Upper lobe of right lung (tissue), 1 donor: ENCODE results near the gene CERS3. TPM values are rescaled to one million over a fixed set of nuclear protein-coding genes. Genes with fewer than 3 reads are reported as not detected.
A peak's percentile ranks its signal among the peaks of the same experiment; 100 is the strongest.

Experiments used
- ATAC-seq: fragments of 200-7000 bp; cut with Tn5 transposase; one replicate; pipeline ENCODE4 v1.9.1; 2020; ENCODE audit warnings: mild to moderate bottlenecking, moderate library complexity
- DNase-seq: peaks from one replicate; pipeline ENCODE4 v3.0.0-alpha.2; 2020
- H3K27ac ChIP-seq: fragments of 200-600 bp; one replicate; pipeline ENCODE4 v1.8.0; 2022
- H3K27me3 ChIP-seq: fragments of 200-600 bp; one replicate; pipeline ENCODE4 v1.8.0; 2022; ENCODE audit warnings: mild to moderate bottlenecking
- H3K36me3 ChIP-seq: fragments of 200-600 bp; one replicate; pipeline ENCODE4 v1.8.0; 2022
- H3K4me1 ChIP-seq: fragments of 200-600 bp; one replicate; pipeline ENCODE4 v1.8.0; 2022
- H3K4me3 ChIP-seq: fragments of 200-600 bp; one replicate; pipeline ENCODE4 v1.8.0; 2022; ENCODE audit warnings: mild to moderate bottlenecking
- H3K9me3 ChIP-seq: fragments of 200-600 bp; one replicate; pipeline ENCODE4 v1.8.0; 2022
- CTCF ChIP-seq: fragments of 200-600 bp; IDR thresholded peaks from one replicate; pipeline ENCODE4 v1.8.0; 2022; ENCODE audit warnings: antibody characterized with exemption
- intact Hi-C: fragments of 100-400 bp; cut with DNase I; formaldehyde crosslinking; loops from one replicate; pipeline ENCODE4 v1.11.0; 2022
- total RNA-seq: library from RNA; stranded (reverse); fragmentation: NEBNext Ultra II Directional; extraction: Animal tissue kit (Norgen Biotek cat#: 25700); gene quantifications from one replicate; pipeline ENCODE4 v1.2.1, GENCODE V29; 2021
- donor health status: DM: no; HTN: yes; CAD: no; lungs with severe emphysema.

CERS3 gene
- total RNA-seq, 1 donor from 2014 or later: not detected

GRCh38 chr15:100529556-100529955 is 806 bp upstream of the CERS3 start:
- DNase-seq (no peak), ATAC-seq (no peak)
- H3K27ac ChIP-seq: no peak overlapping the region
- no peaks in the 10 kb centered on the region for H3K4me1 ChIP-seq
- TF ChIP-seq CTCF: no peak
- H3K36me3 ChIP-seq: no peaks in the 10 kb centered on the region
- H3K9me3 ChIP-seq: no peaks in the 10 kb centered on the region
- no peak overlapping the region for H3K4me3 ChIP-seq
- intact Hi-C loops: no loop called here
- no peaks in the 10 kb centered on the region for H3K27me3 ChIP-seq

- H3K36me3 ChIP-seq: no peaks in the 10 kb centered on the region
- H3K4me1 ChIP-seq: no peaks in the 10 kb centered on the region
- H3K27me3 ChIP-seq: no peaks in the 10 kb centered on the region
- H3K4me3 ChIP-seq: no peak overlapping the region
- no peak overlapping the region for H3K27ac ChIP-seq
- intact Hi-C loops: no loop called here
- H3K9me3 ChIP-seq: no peaks in the 10 kb centered on the region
- TF ChIP-seq CTCF: no peak
- DNase-seq (no peak), ATAC-seq (peak; percentile 35)
Observed at GRCh38 chr15:100526027-100526481, 2.7 kb downstream of the CERS3 start.

- Histone ChIP-seq H3K27ac (no peak overlapping the region), H3K4me1 (no peaks in the 10 kb centered on the region), H3K9me3 (no peaks in the 10 kb centered on the region), H3K27me3 (no peaks in the 10 kb centered on the region), H3K36me3 (no peaks in the 10 kb centered on the region), H3K4me3 (no peak overlapping the region)
- no peak for TF ChIP-seq CTCF
- no peak for ATAC-seq
- DNase-seq: no peak
- intact Hi-C loops: no loop called here
Observed at GRCh38 chr15:100525436-100525835, 3.3 kb downstream of the CERS3 start.

- no peak overlapping the region for H3K27ac ChIP-seq
- H3K4me1 ChIP-seq: no peaks in the 10 kb centered on the region
- H3K9me3 ChIP-seq: no peaks in the 10 kb centered on the region
- H3K36me3 ChIP-seq: no peaks in the 10 kb centered on the region
- intact Hi-C loops: no loop called here
- no peak overlapping the region for H3K4me3 ChIP-seq
- DNase-seq (no peak), ATAC-seq (no peak)
- no peak for TF ChIP-seq CTCF
- H3K27me3 ChIP-seq: no peaks in the 10 kb centered on the region
Observed at GRCh38 chr15:100524326-100524725, 4.4 kb downstream of the CERS3 start.

GRCh38 chr15:100521907-100522306 is 6.8 kb downstream of the CERS3 start:
- Histone ChIP-seq H3K9me3 (no peaks in the 10 kb centered on the region), H3K27ac (no peak overlapping the region), H3K36me3 (no peaks in the 10 kb centered on the region), H3K27me3 (no peaks in the 10 kb centered on the region), H3K4me1 (no peaks in the 10 kb centered on the region), H3K4me3 (no peak overlapping the region)
- DNase-seq (no peak), ATAC-seq (no peak)
- TF ChIP-seq CTCF: no peak
- intact Hi-C loops: no loop called here
